Neutrophil (primary cell): ENCODE results near the gene AHSG.

Experiments used
- H3K27ac ChIP-seq: fragments of 200-600 bp; sonication (generic); 2 replicates; pipeline ENCODE4 v1.5.1; 2016; ENCODE audit warnings: mild to moderate bottlenecking, moderate library complexity
- H3K27me3 ChIP-seq: fragments of 200-600 bp; sonication (generic); 2 replicates; pipeline ENCODE4 v1.6.0; 2016; ENCODE audit warnings: mild to moderate bottlenecking
- H3K36me3 ChIP-seq: fragments of 200-600 bp; sonication (generic); 2 replicates; pipeline ENCODE4 v1.5.1; 2017
- H3K4me1 ChIP-seq, 2 experiments: fragments of 200-600 bp in 1 of 2; sonication (generic) in 1 of 2; 1 replicate in 1 of 2; 2 replicates in 1 of 2; pipeline versions ENCODE4 v1.5.1 to v1.6.1; 2013 to 2016; ENCODE audit warnings: low read depth in 1 of 2, low read length in 1 of 2, mild to moderate bottlenecking in 1 of 2, moderate library complexity in 1 of 2; ENCODE audit not compliant: control insufficient read depth in 1 of 2, insufficient read depth in 1 of 2
- H3K4me3 ChIP-seq, 2 experiments: fragments of 200-600 bp in 1 of 2; sonication (generic) in 1 of 2; 1 replicate in 1 of 2; 2 replicates in 1 of 2; pipeline ENCODE4 v1.5.1; 2013 to 2016; ENCODE audit warnings: low read depth in 1 of 2, low read length in 1 of 2, mild to moderate bottlenecking in 1 of 2, moderate library complexity in 1 of 2
- H3K9me3 ChIP-seq: fragments of 200-600 bp; sonication (generic); 2 replicates; pipeline ENCODE4 v1.5.1; 2016
- TF ChIP-seq, protein P1 (sequence below): fragments of 200-600 bp; sonication (generic); IDR thresholded peaks from 2 replicates; pipeline ENCODE4 v1.5.1; 2016; ENCODE audit warnings: antibody characterized with exemption

Gene AHSG

GRCh38 chr3:186646841-186647240, 34.0 kb downstream of the AHSG start:
- Histone ChIP-seq H3K27ac (no peak overlapping the region), H3K9me3 (no peaks in the 10 kb centered on the region), H3K4me1 (no peaks in the 10 kb centered on the region), H3K27me3 (peaks cover 32% of the 10 kb centered on the region), H3K36me3 (no peaks in the 10 kb centered on the region), H3K4me3 (no peak overlapping the region)
- TF ChIP-seq, protein P1, sequence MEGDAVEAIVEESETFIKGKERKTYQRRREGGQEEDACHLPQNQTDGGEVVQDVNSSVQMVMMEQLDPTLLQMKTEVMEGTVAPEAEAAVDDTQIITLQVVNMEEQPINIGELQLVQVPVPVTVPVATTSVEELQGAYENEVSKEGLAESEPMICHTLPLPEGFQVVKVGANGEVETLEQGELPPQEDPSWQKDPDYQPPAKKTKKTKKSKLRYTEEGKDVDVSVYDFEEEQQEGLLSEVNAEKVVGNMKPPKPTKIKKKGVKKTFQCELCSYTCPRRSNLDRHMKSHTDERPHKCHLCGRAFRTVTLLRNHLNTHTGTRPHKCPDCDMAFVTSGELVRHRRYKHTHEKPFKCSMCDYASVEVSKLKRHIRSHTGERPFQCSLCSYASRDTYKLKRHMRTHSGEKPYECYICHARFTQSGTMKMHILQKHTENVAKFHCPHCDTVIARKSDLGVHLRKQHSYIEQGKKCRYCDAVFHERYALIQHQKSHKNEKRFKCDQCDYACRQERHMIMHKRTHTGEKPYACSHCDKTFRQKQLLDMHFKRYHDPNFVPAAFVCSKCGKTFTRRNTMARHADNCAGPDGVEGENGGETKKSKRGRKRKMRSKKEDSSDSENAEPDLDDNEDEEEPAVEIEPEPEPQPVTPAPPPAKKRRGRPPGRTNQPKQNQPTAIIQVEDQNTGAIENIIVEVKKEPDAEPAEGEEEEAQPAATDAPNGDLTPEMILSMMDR: no peak

GRCh38 chr3:186648851-186649250, 36.0 kb downstream of the AHSG start:
- peaks cover 13% of the 10 kb centered on the region for H3K27me3 ChIP-seq
- H3K27ac ChIP-seq: no peak overlapping the region
- H3K36me3 ChIP-seq: no peaks in the 10 kb centered on the region
- H3K4me3 ChIP-seq: no peak overlapping the region
- H3K4me1 ChIP-seq: no peaks in the 10 kb centered on the region
- no peaks in the 10 kb centered on the region for H3K9me3 ChIP-seq
- TF ChIP-seq, protein P1: no peak

DNA sequence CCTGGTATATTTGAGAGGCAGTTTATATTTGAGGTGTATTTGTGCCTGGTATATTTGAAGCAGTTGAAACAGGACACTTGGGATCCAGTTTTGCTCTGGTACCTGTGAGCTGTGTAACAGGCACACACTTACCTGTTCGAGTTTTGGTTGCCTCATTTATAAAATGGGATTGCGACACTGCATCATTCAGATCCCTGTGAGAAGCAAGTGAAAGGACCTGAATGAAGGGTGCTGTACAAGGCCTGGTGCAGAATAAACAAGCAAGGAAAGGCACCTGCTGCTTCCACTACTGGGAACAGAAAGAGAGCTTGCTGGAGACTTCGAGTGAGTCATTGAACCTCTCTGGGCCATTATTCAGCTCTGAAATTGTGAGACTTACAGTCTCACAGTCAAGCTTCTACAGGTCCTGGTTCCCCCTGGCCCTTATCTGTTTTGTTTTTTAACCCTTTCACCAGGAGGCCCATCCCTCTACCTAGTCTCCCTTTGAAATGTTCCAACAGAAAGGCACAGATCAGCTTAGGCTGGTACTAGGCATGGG, 38.9 kb downstream of the AHSG start:
- Histone ChIP-seq H3K9me3 (no peaks in the 10 kb centered on the region), H3K36me3 (no peaks in the 10 kb centered on the region), H3K4me3 (no peak overlapping the region), H3K27me3 (peaks cover 4% of the 10 kb centered on the region), H3K4me1 (no peaks in the 10 kb centered on the region), H3K27ac (no peak overlapping the region)
- TF ChIP-seq, protein P1: no peak

DNA sequence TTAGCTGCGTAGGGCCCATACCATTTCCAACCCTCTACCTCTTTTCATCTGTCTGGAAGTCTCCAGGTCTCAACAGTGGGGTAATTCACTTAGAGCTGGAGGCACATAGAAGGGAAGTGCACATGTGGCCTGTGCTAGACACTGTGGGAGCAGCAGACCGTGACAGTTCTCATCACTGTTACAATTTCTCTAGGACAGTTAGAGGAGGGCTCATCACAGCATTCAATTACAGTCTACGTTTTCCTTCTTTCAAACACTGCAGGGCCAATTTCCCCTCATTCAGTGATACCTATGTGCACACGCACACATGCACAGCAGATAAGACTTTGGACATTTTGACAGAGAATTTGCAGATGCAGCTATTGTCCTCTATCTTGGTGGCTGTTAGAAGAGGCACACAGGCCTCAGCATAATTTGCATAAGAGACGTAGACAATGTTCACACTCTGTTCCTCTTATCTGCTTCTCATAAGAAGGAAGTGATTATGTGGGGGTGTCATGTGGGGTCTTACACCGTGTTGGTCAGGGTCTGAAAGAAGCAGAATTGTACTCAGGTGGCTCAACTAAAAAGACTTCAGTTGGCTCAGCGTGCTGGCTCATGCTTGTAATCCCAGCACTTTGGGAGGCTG, 40.3 kb downstream of the AHSG start:
- H3K36me3 ChIP-seq: no peaks in the 10 kb centered on the region
- H3K27ac ChIP-seq: no peak overlapping the region
- TF ChIP-seq, protein P1: no peak
- no peaks in the 10 kb centered on the region for H3K9me3 ChIP-seq
- no peaks in the 10 kb centered on the region for H3K4me1 ChIP-seq
- H3K27me3 ChIP-seq: peaks cover 8% of the 10 kb centered on the region
- no peak overlapping the region for H3K4me3 ChIP-seq

DNA sequence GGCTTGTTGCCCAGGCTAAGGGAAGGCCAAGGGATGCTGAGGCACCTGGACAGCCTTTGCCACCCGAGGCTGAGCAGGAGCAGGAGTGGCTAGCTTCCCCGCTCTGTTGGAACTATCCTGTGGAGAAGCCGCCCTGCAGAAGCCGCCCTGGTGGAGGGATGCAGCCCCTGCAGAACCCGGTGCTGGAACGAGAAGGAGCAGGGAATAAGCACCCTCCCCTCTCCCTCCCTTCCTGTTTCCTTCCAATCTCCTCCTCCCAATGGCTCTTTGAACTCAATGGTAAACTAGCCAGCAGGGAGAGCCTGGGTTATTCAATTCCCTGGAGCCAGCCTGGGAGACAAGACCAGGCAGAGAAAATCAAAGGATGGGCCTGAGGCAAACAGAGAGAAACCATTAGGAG, 41.1 kb downstream of the AHSG start:
- no peak overlapping the region for H3K27ac ChIP-seq
- TF ChIP-seq, protein P1: no peak

More for the DNA sequence above, 41.1 kb downstream of the AHSG start:
- H3K36me3 ChIP-seq: no peaks in the 10 kb centered on the region
- no peak overlapping the region for H3K4me3 ChIP-seq
- H3K27me3 ChIP-seq: peaks cover 6% of the 10 kb centered on the region
- no peaks in the 10 kb centered on the region for H3K4me1 ChIP-seq
- no peaks in the 10 kb centered on the region for H3K9me3 ChIP-seq
